Body of pancreas (tissue), 4 donors: ENCODE data around the gene CADM1.

Experiments
- POLR2A ChIP-seq, 3 donors: fragments of 450-650 bp; IDR thresholded peaks; one replicate each; pipeline ENCODE4 v1.6.1; 2016; ENCODE audit warnings: antibody characterized with exemption in 3 of 3, mild to moderate bottlenecking in 2 of 3
- TF ChIP-seq, protein P1 (sequence below), 7 experiments: fragments of 450-650 bp in 4 of 7; fragments of 200-600 bp in 3 of 7; sonication (generic) in 3 of 7; IDR thresholded peaks; one replicate each; pipeline ENCODE4 v1.5.1; 2016 to 2019; ENCODE audit warnings: antibody characterized with exemption in 7 of 7

DNA sequence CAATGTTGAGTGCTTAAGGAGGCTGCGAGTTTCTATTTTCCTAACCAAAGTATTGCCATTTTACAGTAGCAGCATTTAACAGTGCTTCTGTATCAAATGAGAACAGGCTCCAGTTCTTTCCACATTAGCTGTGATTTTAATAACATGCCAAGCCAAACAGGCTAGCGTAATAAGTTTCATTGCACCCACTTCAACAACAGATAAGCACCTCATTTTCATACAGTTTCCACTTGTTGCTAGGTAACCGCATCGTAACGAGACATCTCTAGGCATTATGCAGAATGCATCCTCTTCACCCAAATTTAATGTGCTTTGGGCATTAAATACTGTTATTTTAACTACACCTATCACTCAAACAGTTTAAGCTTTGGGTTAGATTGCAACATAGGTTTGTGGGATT is 79.0 kb downstream of the CADM1 start:
- TF ChIP-seq POLR2A (IDR thresholded peaks at IDR 0.05), result no peak
- TF ChIP-seq, protein P1, sequence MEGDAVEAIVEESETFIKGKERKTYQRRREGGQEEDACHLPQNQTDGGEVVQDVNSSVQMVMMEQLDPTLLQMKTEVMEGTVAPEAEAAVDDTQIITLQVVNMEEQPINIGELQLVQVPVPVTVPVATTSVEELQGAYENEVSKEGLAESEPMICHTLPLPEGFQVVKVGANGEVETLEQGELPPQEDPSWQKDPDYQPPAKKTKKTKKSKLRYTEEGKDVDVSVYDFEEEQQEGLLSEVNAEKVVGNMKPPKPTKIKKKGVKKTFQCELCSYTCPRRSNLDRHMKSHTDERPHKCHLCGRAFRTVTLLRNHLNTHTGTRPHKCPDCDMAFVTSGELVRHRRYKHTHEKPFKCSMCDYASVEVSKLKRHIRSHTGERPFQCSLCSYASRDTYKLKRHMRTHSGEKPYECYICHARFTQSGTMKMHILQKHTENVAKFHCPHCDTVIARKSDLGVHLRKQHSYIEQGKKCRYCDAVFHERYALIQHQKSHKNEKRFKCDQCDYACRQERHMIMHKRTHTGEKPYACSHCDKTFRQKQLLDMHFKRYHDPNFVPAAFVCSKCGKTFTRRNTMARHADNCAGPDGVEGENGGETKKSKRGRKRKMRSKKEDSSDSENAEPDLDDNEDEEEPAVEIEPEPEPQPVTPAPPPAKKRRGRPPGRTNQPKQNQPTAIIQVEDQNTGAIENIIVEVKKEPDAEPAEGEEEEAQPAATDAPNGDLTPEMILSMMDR (IDR thresholded peaks at IDR 0.05), result no peak
